Upper lobe of left lung (tissue), 6 donors: ENCODE measurements around the gene TBC1D1. TPM values are rescaled to one million over a fixed set of nuclear protein-coding genes. Genes with fewer than 3 reads are reported as not detected.

Experiments used
- ATAC-seq, 2 donors: fragments of 200-7000 bp; cut with Tn5 transposase; one replicate each; pipeline ENCODE4 v1.9.1; 2022; ENCODE audit warnings: mild to moderate bottlenecking in 2 of 2, moderate library complexity in 2 of 2; ENCODE audit not compliant: low FRiP score in 2 of 2
- DNase-seq, 2 donors: peaks; one replicate each; pipeline ENCODE4 v3.0.0-alpha.2; 2019 to 2020
- H3K27ac ChIP-seq, 4 donors: fragments of 200-600 bp; sonication (generic); one replicate each; pipeline ENCODE4 v1.5.1; 2016 to 2019
- H3K27me3 ChIP-seq, 4 donors: fragments of 200-600 bp; sonication (generic); one replicate each; pipeline ENCODE4 v1.5.1; 2017 to 2019
- H3K36me3 ChIP-seq, 4 donors: fragments of 200-600 bp; sonication (generic); one replicate each; pipeline ENCODE4 v1.5.1; 2016 to 2019
- H3K4me1 ChIP-seq, 4 donors: fragments of 200-600 bp; sonication (generic); one replicate each; pipeline ENCODE4 v1.5.1; 2018 to 2019
- H3K4me3 ChIP-seq, 4 donors: fragments of 200-600 bp; sonication (generic); one replicate each; pipeline ENCODE4 v1.5.1; 2017 to 2019; ENCODE audit warnings: mild to moderate bottlenecking in 2 of 4, moderate library complexity in 1 of 4
- H3K9me3 ChIP-seq, 4 donors: fragments of 200-600 bp; sonication (generic); one replicate each; pipeline ENCODE4 v1.5.1; 2018 to 2019
- CTCF ChIP-seq, 6 experiments: fragments of 450-650 bp in 4 of 6; fragments of 200-600 bp in 2 of 6; sonication (generic) in 2 of 6; IDR thresholded peaks; one replicate each; pipeline ENCODE4 v1.5.1; 2016 to 2019; ENCODE audit warnings: antibody characterized with exemption in 6 of 6
- EP300 ChIP-seq, 4 donors: sonication (generic); formaldehyde crosslinking; IDR thresholded peaks; one replicate each; pipeline ENCODE4 v1.5.1; 2017; ENCODE audit warnings: antibody characterized with exemption in 4 of 4, control low read depth in 2 of 4
- POLR2A ChIP-seq, 4 donors: fragments of 450-650 bp; IDR thresholded peaks; one replicate each; pipeline ENCODE4 v1.5.1; 2016 to 2017; ENCODE audit warnings: antibody characterized with exemption in 4 of 4, mild to moderate bottlenecking in 2 of 4
- POLR2AphosphoS5 ChIP-seq, 2 donors: sonication (generic); formaldehyde crosslinking; IDR thresholded peaks; one replicate each; pipeline ENCODE4 v1.5.1; 2017; ENCODE audit warnings: antibody characterized with exemption in 2 of 2
- WGBS, 2 donors: methylation state at CpG; one replicate each; pipeline ENCODE4 v1.1.5; 2017 to 2018; 5-methylcytosine and 5-hydroxymethylcytosine counted together
- total RNA-seq, 6 donors: library from RNA; depleted of rRNA in 4 of 6; stranded (reverse); fragments of >200 nt in 4 of 6; gene quantifications; one replicate each; pipeline versions ENCODE4 v1.1.0 to v1.2.1, GENCODE V29; 2016 to 2021
- donor health status: DM: no; HTN: no; CAD: no; lungs with moderate emphysema.
- donor health status: DM: no; HTN: yes; CAD: no; lungs with severe emphysema.

Gene TBC1D1
- total RNA-seq, 6 donors from 2014 or later = 45.1 to 68.1 (median 58.0) TPM

- Histone ChIP-seq H3K9me3 (no peaks in the 10 kb centered on the region), H3K36me3 (no peaks in the 10 kb centered on the region), H3K4me1 (peaks cover 2 to 17% (median 10%) of the 10 kb centered on the region in 4 donors), H3K27ac (no peak overlapping the region), H3K4me3 (no peak overlapping the region), H3K27me3 (no peaks in the 10 kb centered on the region)
- 75 to 82% methylated on average over 12 of the region's 12 CpGs for WGBS, 2 donors
- TF ChIP-seq EP300 (IDR thresholded peaks at IDR 0.05) (no peak), POLR2A (IDR thresholded peaks at IDR 0.05) (no peak), CTCF (IDR thresholded peaks at IDR 0.05) (no peak), POLR2AphosphoS5 (IDR thresholded peaks at IDR 0.05) (no peak)
- ATAC-seq (peak in 1 of 2 donors; percentile 40), DNase-seq (no peak)
These were observed 108.3 kb downstream of the TBC1D1 start for GRCh38 chr4:37999000-37999716.

- ATAC-seq (no peak), DNase-seq (no peak)
- Histone ChIP-seq H3K27ac (no peak overlapping the region), H3K27me3 (no peaks in the 10 kb centered on the region), H3K9me3 (no peaks in the 10 kb centered on the region), H3K4me3 (no peak overlapping the region), H3K4me1 (peaks cover 2 to 10% (median 8%) of the 10 kb centered on the region in 4 donors), H3K36me3 (no peaks in the 10 kb centered on the region)
- whole genome bisulfite sequencing, 2 donors = 96 to 97% methylated on average over 3 of the region's 3 CpGs
- TF ChIP-seq EP300 (IDR thresholded peaks at IDR 0.05) (no peak), POLR2A (IDR thresholded peaks at IDR 0.05) (no peak), CTCF (IDR thresholded peaks at IDR 0.05) (no peak), POLR2AphosphoS5 (IDR thresholded peaks at IDR 0.05) (no peak)
These were observed 109.1 kb downstream of the TBC1D1 start for GRCh38 chr4:37999965-38000364.

- no peak for ATAC-seq
- Histone ChIP-seq H3K36me3 (no peaks in the 10 kb centered on the region), H3K4me3 (no peak overlapping the region), H3K4me1 (peaks cover 0 to 11% (median 7%) of the 10 kb centered on the region in 4 donors), H3K9me3 (no peaks in the 10 kb centered on the region), H3K27me3 (no peaks in the 10 kb centered on the region), H3K27ac (no peak overlapping the region)
- 89 to 92% methylated on average over 3 of the region's 3 CpGs for WGBS, 2 donors
- no peak for DNase-seq
- TF ChIP-seq EP300 (IDR thresholded peaks at IDR 0.05) (no peak), POLR2AphosphoS5 (IDR thresholded peaks at IDR 0.05) (no peak), POLR2A (IDR thresholded peaks at IDR 0.05) (no peak), CTCF (IDR thresholded peaks at IDR 0.05) (no peak)
These were observed 111.0 kb downstream of the TBC1D1 start for GRCh38 chr4:38001927-38002326.

GRCh38 chr4:38002451-38003071, 111.7 kb downstream of the TBC1D1 start:
- Histone ChIP-seq H3K4me3 (no peak overlapping the region), H3K27me3 (no peaks in the 10 kb centered on the region), H3K4me1 (peaks cover 0 to 11% (median 7%) of the 10 kb centered on the region in 4 donors), H3K27ac (no peak overlapping the region), H3K36me3 (no peaks in the 10 kb centered on the region), H3K9me3 (no peaks in the 10 kb centered on the region)
- ATAC-seq (no peak), DNase-seq (no peak)
- WGBS, 2 donors = 93 to 94% methylated on average over 3 of the region's 3 CpGs
- TF ChIP-seq POLR2A (IDR thresholded peaks at IDR 0.05) = no peak
- TF ChIP-seq POLR2AphosphoS5 (IDR thresholded peaks at IDR 0.05) = no peak
- TF ChIP-seq CTCF (IDR thresholded peaks at IDR 0.05) = no peak
- no peak for TF ChIP-seq EP300 (IDR thresholded peaks at IDR 0.05)
